ENCODE measurements around the gene AFF3. TPM values are rescaled to one million over a fixed set of nuclear protein-coding genes. Genes with fewer than 3 reads are reported as not detected.

The AFF3 gene
- total and polyA plus RNA-seq, 2 donors (not counting 3 experiments of a cell fraction or from before 2014, with no cell fraction given) = 0.06 to 0.07 TPM

DNA sequence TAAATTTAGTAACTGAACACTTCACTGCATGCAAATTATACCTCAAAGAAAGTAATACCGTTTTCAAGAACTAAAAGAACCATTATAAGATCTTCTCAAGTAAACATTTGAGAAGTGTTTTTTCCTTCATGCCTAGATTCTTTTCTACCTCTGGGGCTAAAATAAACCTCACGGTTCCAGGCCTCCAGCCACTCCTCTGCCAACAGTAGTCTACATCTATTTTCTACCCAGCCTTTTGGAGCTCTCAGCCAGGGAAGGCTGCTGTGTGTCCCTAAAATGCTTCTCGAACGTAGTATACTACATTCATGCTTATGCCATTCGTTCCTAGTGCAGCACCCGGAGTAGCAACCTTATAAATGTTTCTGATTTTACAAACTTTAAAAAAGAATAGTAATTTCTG is 219.7 kb downstream of the AFF3 start:
- Histone ChIP-seq H3K9me1 (replicated peaks; ENCODE audit: control insufficient read depth, extremely low read depth, insufficient read depth, low read length) (no peaks in the 10 kb centered on the region), H3K9ac (replicated peaks; ENCODE audit: extremely low read depth, insufficient read depth, low read length) (no peak overlapping the region), H3K27me3 (ENCODE audit: control insufficient read depth in 2 of 2, insufficient read depth in 2 of 2, low read length in 2 of 2) (peaks cover 2 to 19% of the 10 kb centered on the region in 2 experiments), H3K4me3 (replicated peaks in 1 of 3; ENCODE audit: insufficient read depth in 1 of 3, low read depth in 1 of 3, low read length in 3 of 3) (no peak overlapping the region), H3K36me3 (ENCODE audit: control insufficient read depth in 2 of 2, extremely low read depth in 1 of 2, insufficient read depth in 2 of 2, low read length in 2 of 2) (no peaks in the 10 kb centered on the region), H4K20me1 (replicated peaks; ENCODE audit: control insufficient read depth, extremely low read depth, insufficient read depth, low read length) (no peaks in the 10 kb centered on the region), H3K9me3 (replicated peaks; ENCODE audit: control insufficient read depth, insufficient read depth, low read length) (no peaks in the 10 kb centered on the region), H3K4me1 (ENCODE audit: control insufficient read depth, extremely low read depth, insufficient read depth, low read length) (no peaks in the 10 kb centered on the region), H3K4me2 (ENCODE audit: insufficient read depth, low read length) (no peak overlapping the region), H2AFZ (ENCODE audit: low read depth, low read length) (no peak overlapping the region), H3K27ac (ENCODE audit: insufficient read depth, low read depth, low read length) (no peak overlapping the region), H3K79me2 (ENCODE audit: control insufficient read depth, insufficient read depth, low read length) (no peaks in the 10 kb centered on the region)
- dilution Hi-C loops (cut with MboI; ENCODE audit: extremely low pct_ligation_motif_present, low sequenced_read_pairs) (no loop called here), intact Hi-C loops (cut with micrococcal nuclease) (no loop called here)
- ChIA-PET CTCF (interaction anchor here (1.0 to 2.2 kb wide), 2 partner anchors 11 to 103 kb away, joined by 3 to 9 read pairs; no protein-coding TSS in a partner anchor), POLR2A (no interaction called here)
- DNase-seq (ENCODE audit: low read depth, low spot score) (no peak), FAIRE-seq (no peak)
- no TSS peak for BruUV-seq (replicated peaks)
- TF ChIP-seq CTCF (IDR thresholded peaks at IDR 0.05; ENCODE audit: extremely low read depth in 1 of 2, insufficient read depth in 1 of 2, low read depth in 1 of 2, low read length in 2 of 2) (no peak), MYC (IDR thresholded peaks at IDR 0.05; ENCODE audit: low read depth, low read length) (no peak), JUN (IDR thresholded peaks at IDR 0.05; ENCODE audit: borderline replicate concordance, insufficient read depth, insufficient read length, low read depth) (no peak), EZH2 (IDR thresholded peaks at IDR 0.05; ENCODE audit: borderline replicate concordance, low read depth, low read length, severe bottlenecking) (no peak), POLR2A (IDR thresholded peaks at IDR 0.05; ENCODE audit: low read depth, low read length) (no peak), FOS (IDR thresholded peaks at IDR 0.05; ENCODE audit: borderline replicate concordance, insufficient read depth, low read length) (no peak)
- TF ChIP-seq, protein P1, sequence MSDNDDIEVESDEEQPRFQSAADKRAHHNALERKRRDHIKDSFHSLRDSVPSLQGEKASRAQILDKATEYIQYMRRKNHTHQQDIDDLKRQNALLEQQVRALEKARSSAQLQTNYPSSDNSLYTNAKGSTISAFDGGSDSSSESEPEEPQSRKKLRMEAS (IDR thresholded peaks at IDR 0.05; ENCODE audit: insufficient read depth, insufficient read length) = no peak
